Heart right ventricle (tissue), 16 donors: ENCODE results near the gene CCDC124. TPM values are rescaled to one million over a fixed set of nuclear protein-coding genes. Genes with fewer than 3 reads are reported as not detected.
"Not testable (repeated sequence)": the region's sequence is repeated elsewhere in the genome, so short reads cannot be mapped to it uniquely, and the experiment has no call there.

Experiments used
- ATAC-seq, 8 donors: fragments of 200-7000 bp; cut with Tn5 transposase; one replicate each; pipeline ENCODE4 v1.9.1; 2020; ENCODE audit warnings: mild to moderate bottlenecking in 8 of 8, moderate library complexity in 8 of 8, moderate number of reproducible peaks in 1 of 8
- DNase-seq, 2 donors: peaks; one replicate each; pipeline ENCODE4 v3.0.0-alpha.2; 2020
- H3K27ac ChIP-seq, 10 donors: fragments of 200-600 bp; sonication (generic) in 2 of 10; one replicate each; pipeline versions ENCODE4 v1.5.0 to v1.8.0; 2020 to 2022; ENCODE audit warnings: mild to moderate bottlenecking in 3 of 10
- H3K27me3 ChIP-seq, 7 donors: fragments of 200-600 bp; one replicate each; pipeline ENCODE4 v1.8.0; 2021 to 2022; ENCODE audit warnings: mild to moderate bottlenecking in 2 of 7
- H3K36me3 ChIP-seq, 9 donors: fragments of 200-600 bp; sonication (generic) in 1 of 9; one replicate each; pipeline versions ENCODE4 v1.5.0 to v1.8.0; 2020 to 2022; ENCODE audit warnings: mild to moderate bottlenecking in 2 of 9
- H3K4me1 ChIP-seq, 9 donors: fragments of 200-600 bp; sonication (generic) in 1 of 9; one replicate each; pipeline versions ENCODE4 v1.5.0 to v1.8.0; 2020 to 2022; ENCODE audit warnings: mild to moderate bottlenecking in 4 of 9
- H3K4me3 ChIP-seq, 10 donors: fragments of 200-600 bp; sonication (generic) in 2 of 10; one replicate each; pipeline versions ENCODE4 v1.5.0 to v1.8.0; 2020 to 2022; ENCODE audit warnings: mild to moderate bottlenecking in 7 of 10, moderate library complexity in 2 of 10
- H3K9me3 ChIP-seq, 11 donors: fragments of 200-600 bp in 10 of 11; sonication (generic) in 2 of 11; one replicate each; pipeline versions ENCODE4 v1.5.0 to v1.8.0; 2013 to 2022; ENCODE audit warnings: mild to moderate bottlenecking in 2 of 11, control low read depth in 1 of 11, moderate library complexity in 1 of 11
- WGBS, 2 donors: extraction: QIAGEN DNeasy Blood & Tissue Kit; methylation state at CpG; one replicate each; pipeline ENCODE4 v1.1.7; 2013; ENCODE audit warnings: inconsistent platforms in 1 of 2; 5-methylcytosine and 5-hydroxymethylcytosine counted together
- intact Hi-C, 10 donors: fragments of 100-400 bp; cut with DNase I; formaldehyde crosslinking; loops; one replicate each; pipeline versions ENCODE4 v1.11.1 to v1.14.2; 2022
- polyA plus RNA-seq, 2 donors: library from polyadenylated mRNA; stranded (reverse); fragments of 200-250 nt; gene quantifications; one replicate each; pipeline ENCODE4 v1.2.3, GENCODE V29; 2013
- total RNA-seq, 10 donors: library from RNA; stranded (reverse); fragmentation: NEBNext Ultra II Directional in 3 of 10; extraction: Animal tissue kit (Norgen Biotek cat#: 25700) in 3 of 10; gene quantifications; one replicate each; pipeline versions ENCODE4 v1.2.1 to v1.2.4, GENCODE V29; 2021 to 2023
- TF ChIP-seq, protein P1 (sequence below), 9 donors: fragments of 200-600 bp; sonication (generic) in 2 of 9; IDR thresholded peaks; one replicate each; pipeline versions ENCODE4 v1.5.0 to v1.8.0; 2021 to 2022; ENCODE audit warnings: antibody characterized with exemption in 9 of 9, mild to moderate bottlenecking in 5 of 9, moderate library complexity in 1 of 9
- donor health status: Arrhythmogenic right ventricular cardiomyopathy.
- donor health status: ischemic (EF 13 %, LVEDD 7.1; RV severe dilation, severe dysfunction).
- donor health status: healthy with polysubstance abuse.
- donor health status: DM: no; HTN: yes; CAD: no.
- donor health status: DM: no; HTN: no; CAD: no.
- donor health status: ischemic (EF 25% LVEDD 6.9; RV normal size, moderate dysfunction).
- donor health status: ischemic (EF 25% LVEDD 5.7; RV mildly dilated, moderate dysfunction).
- donor health status: healthy.
- donor health status: DM: yes; HTN: yes; CAD: no.
- donor health status: Ischemic cardiomyopathy.
- donor health status: ischemic (EF 35%, LVEDD 5.7; RV mildly dilated, moderate dysfunction).
- donor health status: nonischemic (EF 11% LVEDD 7.7; RV severe dilation, severe dysfunction).
- donor health status: DM: yes; HTN: yes; CAD: no.
- donor health status: PGD.
- donor health status: ischemic (EF 29% LVEDD 5.4; RV normal size, mild dysfunction).
- donor health status: nonischemic (EF 23%, LVEDD 6.1; RV moderate dilation, normal function).

Gene CCDC124
- total and polyA plus RNA-seq, 12 donors = 52.0 to 240 (median 66.2) TPM

DNA sequence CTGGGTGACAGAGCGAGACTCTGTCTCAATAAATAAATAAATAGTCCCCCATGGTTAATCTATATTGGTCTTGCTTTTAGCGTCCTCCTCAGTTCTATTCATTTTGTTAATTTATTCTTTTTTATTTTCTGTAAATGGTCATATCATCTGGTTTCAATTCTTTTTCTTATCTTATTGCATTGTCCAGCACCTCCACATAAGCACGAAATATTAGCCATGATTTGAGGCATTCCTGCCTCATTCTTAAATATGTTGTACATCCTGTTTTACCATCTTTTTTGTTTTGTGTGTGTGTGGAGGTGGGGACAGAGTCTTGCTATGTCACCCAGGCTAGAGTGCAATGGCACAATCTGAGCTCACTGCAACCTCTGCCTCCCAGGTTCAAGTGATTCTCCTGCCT, 24.6 kb upstream of the CCDC124 start:
- Histone ChIP-seq H3K9me3 (peaks cover 0 to 30% (median 13%) of the 10 kb centered on the region in 11 donors), H3K36me3 (no peaks in the 10 kb centered on the region), H3K4me1 (no peaks in the 10 kb centered on the region), H3K4me3 (no peak overlapping the region), H3K27ac (no peak overlapping the region), H3K27me3 (peaks cover 0 to 13% (median 7%) of the 10 kb centered on the region in 7 donors)
- no peak for DNase-seq
- TF ChIP-seq, protein P1, sequence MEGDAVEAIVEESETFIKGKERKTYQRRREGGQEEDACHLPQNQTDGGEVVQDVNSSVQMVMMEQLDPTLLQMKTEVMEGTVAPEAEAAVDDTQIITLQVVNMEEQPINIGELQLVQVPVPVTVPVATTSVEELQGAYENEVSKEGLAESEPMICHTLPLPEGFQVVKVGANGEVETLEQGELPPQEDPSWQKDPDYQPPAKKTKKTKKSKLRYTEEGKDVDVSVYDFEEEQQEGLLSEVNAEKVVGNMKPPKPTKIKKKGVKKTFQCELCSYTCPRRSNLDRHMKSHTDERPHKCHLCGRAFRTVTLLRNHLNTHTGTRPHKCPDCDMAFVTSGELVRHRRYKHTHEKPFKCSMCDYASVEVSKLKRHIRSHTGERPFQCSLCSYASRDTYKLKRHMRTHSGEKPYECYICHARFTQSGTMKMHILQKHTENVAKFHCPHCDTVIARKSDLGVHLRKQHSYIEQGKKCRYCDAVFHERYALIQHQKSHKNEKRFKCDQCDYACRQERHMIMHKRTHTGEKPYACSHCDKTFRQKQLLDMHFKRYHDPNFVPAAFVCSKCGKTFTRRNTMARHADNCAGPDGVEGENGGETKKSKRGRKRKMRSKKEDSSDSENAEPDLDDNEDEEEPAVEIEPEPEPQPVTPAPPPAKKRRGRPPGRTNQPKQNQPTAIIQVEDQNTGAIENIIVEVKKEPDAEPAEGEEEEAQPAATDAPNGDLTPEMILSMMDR (IDR thresholded peaks at IDR 0.05) = no peak
- intact Hi-C loops = no loop called here
- 87 to 90% methylated on average over 3 of the region's 3 CpGs for WGBS, 2 donors
- ATAC-seq = no peak

DNA sequence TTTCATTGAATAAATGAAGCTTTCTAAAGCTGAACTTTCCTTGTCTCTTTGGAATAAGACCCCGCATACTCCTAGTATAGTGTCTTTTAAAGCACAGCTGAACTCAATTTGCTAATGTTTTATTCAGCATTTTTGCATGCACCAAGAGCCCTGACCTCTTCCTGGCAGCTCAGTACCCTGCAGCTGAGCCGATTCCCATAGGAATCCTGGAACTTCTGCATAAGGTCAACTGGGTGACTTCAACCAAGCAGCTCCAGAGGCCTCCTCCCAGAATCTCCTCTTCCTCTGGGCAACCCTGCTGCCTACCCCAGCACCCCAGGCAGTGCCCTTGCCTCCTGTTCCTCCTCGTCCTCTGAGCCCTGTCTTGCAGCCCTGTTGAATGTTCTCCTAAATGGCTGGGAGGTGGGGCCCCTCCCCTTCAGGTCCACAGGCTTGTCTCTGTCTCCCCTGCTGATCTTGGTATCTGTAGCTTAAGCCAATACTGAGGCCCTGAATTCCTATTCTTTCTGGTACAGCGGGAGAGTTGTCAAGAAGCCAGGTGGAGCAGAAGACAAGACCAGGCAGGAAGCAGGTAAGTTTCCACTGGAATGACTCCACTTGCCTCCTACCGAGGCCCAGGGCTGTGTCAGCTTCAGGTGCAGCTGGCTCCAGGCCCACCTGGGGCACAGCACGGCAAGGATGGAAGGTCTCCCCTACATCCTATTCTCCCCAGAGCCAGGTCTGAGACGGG, 23.6 kb upstream of the CCDC124 start:
- Histone ChIP-seq H3K36me3 (no peaks in the 10 kb centered on the region), H3K9me3 (peaks cover 0 to 40% (median 20%) of the 10 kb centered on the region in 11 donors), H3K27ac (no peak overlapping the region), H3K4me3 (no peak overlapping the region), H3K4me1 (no peaks in the 10 kb centered on the region), H3K27me3 (peaks cover 0 to 21% (median 6%) of the 10 kb centered on the region in 7 donors)
- intact Hi-C loops = no loop called here
- DNase-seq = no peak
- 57 to 71% methylated on average over 7 of the region's 7 CpGs for WGBS, 2 donors
- no peak for ATAC-seq
- TF ChIP-seq, protein P1 (IDR thresholded peaks at IDR 0.05) = no peak

GRCh38 chr19:17910791-17911360, 21.9 kb upstream of the CCDC124 start:
- DNase-seq = no peak
- no peak for ATAC-seq
- intact Hi-C loops = no loop called here
- Histone ChIP-seq H3K27me3 (peaks cover 0 to 26% (median 5%) of the 10 kb centered on the region in 7 donors), H3K4me3 (no peak overlapping the region), H3K4me1 (no peaks in the 10 kb centered on the region), H3K36me3 (no peaks in the 10 kb centered on the region), H3K9me3 (peaks cover 0 to 43% (median 20%) of the 10 kb centered on the region in 11 donors), H3K27ac (no peak overlapping the region)
- TF ChIP-seq, protein P1 (IDR thresholded peaks at IDR 0.05) = no peak
- WGBS, 2 donors = 76 to 81% methylated on average over 11 of the region's 11 CpGs

DNA sequence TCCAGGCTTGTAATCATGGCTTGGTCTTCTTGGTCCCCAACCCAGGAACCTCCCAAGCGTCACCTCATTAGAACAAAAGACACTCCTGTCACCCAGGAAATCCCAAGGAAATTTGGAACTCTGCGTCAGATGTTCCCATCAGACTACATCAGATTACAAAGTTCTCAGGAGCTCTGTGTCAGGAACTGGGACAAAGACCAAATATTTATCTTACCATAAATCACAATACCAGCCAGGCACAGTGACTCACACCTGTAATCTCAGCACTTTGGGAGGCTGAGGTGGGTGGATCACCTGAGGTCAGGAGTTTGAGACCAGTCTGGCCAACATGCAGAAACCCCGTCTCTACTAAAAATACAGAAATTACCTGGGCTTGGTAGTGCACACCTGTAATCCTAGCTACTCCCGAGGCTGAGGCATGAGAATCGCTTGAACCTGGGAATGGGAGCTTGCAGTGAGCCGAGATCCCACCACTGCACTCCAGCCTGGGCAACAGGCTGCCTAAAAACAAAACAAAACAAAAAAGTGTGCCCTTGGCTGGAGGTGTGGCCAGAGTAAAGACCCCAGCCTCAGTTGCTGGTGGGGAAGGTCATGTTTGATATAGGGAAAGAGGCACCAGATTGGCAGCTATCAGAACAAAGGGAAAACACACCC, 16.7 kb upstream of the CCDC124 start:
- TF ChIP-seq, protein P1 (IDR thresholded peaks at IDR 0.05) = no peak
- Histone ChIP-seq H3K4me3 (no peak overlapping the region), H3K27me3 (peaks cover 0 to 28% (median 9%) of the 10 kb centered on the region in 7 donors), H3K36me3 (no peaks in the 10 kb centered on the region), H3K4me1 (no peaks in the 10 kb centered on the region), H3K27ac (no peak overlapping the region), H3K9me3 (peaks cover 0 to 21% (median 12%) of the 10 kb centered on the region in 11 donors)
- no peak for DNase-seq
- intact Hi-C loops = no loop called here
- 83 to 84% methylated on average over 6 of the region's 6 CpGs for WGBS, 2 donors
- ATAC-seq = no peak

GRCh38 chr19:17918151-17918550, 14.7 kb upstream of the CCDC124 start:
- H3K4me3 ChIP-seq, DNase-seq: not testable (repeated sequence)
- WGBS, 2 donors = 91 to 94% methylated on average over 20 to 24 of the region's 30 CpGs

DNA sequence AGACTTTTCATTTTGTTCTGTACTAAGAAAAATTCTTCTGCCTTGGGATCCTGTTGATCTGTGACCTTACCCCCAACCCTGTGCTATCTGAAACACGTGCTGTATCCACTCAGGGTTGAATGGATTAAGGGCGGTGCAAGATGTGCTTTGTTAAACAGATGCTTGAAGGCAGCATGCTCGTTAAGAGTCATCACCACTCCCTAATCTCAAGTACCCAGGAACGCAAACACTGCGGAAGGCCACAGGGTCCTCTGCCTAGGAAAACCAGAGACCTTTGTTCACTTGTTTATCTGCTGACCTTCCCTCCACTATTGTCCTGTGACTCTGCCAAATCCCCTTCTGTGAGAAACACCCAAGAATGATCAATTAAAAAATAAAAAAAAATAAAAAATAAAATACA, 13.7 kb upstream of the CCDC124 start:
- H3K9me3 ChIP-seq, H3K4me3 ChIP-seq, H3K4me1 ChIP-seq, H3K36me3 ChIP-seq, H3K27ac ChIP-seq, ATAC-seq, DNase-seq, intact Hi-C loops: not testable (repeated sequence)
- WGBS, 2 donors = 49 to 54% methylated on average over 4 to 5 of the region's 5 CpGs
- H3K27me3 ChIP-seq = peaks cover 0 to 19% (median 4%) of the 10 kb centered on the region in 7 donors

More at GRCh38 chr19:17918151-17918550, 14.7 kb upstream of the CCDC124 start:
- H3K36me3 ChIP-seq, H3K4me1 ChIP-seq, ATAC-seq, intact Hi-C loops, H3K27ac ChIP-seq: not testable (repeated sequence)
- H3K9me3 ChIP-seq = peaks cover 0 to 17% (median 7%) of the 10 kb centered on the region in 11 donors
- H3K27me3 ChIP-seq = peaks cover 0 to 25% (median 9%) of the 10 kb centered on the region in 7 donors
